AG10803 (cell line): ENCODE results near the gene IFITM2.
"Not testable (repeated sequence)": the region's sequence is repeated elsewhere in the genome, so short reads cannot be mapped to it uniquely, and the experiment has no call there.

Experiments
- DNase-seq: peaks from one replicate; pipeline ENCODE4 v3.0.0; 2010; ENCODE audit warnings: low read depth
- H3K4me3 ChIP-seq: 2 replicates; pipeline ENCODE4 v1.5.1; 2011; ENCODE audit warnings: mild to moderate bottlenecking, low read length, control low read depth
- CTCF ChIP-seq: conservative IDR thresholded peaks from 2 replicates; pipeline ENCODE4 v1.5.1; 2011; ENCODE audit warnings: mild to moderate bottlenecking, low read length, control low read depth, inconsistent platforms

The IFITM2 gene

GRCh38 chr11:346529-346928 is 38.9 kb downstream of the IFITM2 start:
- no peak overlapping the region for H3K4me3 ChIP-seq
- DNase-seq, result no peak
- no peak for TF ChIP-seq CTCF

GRCh38 chr11:349270-349954 is 41.8 kb downstream of the IFITM2 start:
- not testable (repeated sequence) for DNase-seq, H3K4me3 ChIP-seq

GRCh38 chr11:350033-350722 is 42.6 kb downstream of the IFITM2 start:
- H3K4me3 ChIP-seq, result not testable (repeated sequence)

GRCh38 chr11:350723-351255 is 43.2 kb downstream of the IFITM2 start:
- no peak for TF ChIP-seq CTCF
- DNase-seq, result no peak
- H3K4me3 ChIP-seq, result no peak overlapping the region

More at GRCh38 chr11:350033-350722, 42.6 kb downstream of the IFITM2 start:
- not testable (repeated sequence) for DNase-seq

GRCh38 chr11:351411-351810 is 43.8 kb downstream of the IFITM2 start:
- DNase-seq, result no peak
- TF ChIP-seq CTCF, result no peak
- no peak overlapping the region for H3K4me3 ChIP-seq

- no peak for TF ChIP-seq CTCF
- DNase-seq, result no peak
- no peak overlapping the region for H3K4me3 ChIP-seq
Observed at GRCh38 chr11:352456-353031, 44.9 kb downstream of the IFITM2 start.

GRCh38 chr11:353179-353873 is 45.7 kb downstream of the IFITM2 start:
- DNase-seq, result peak; percentile 87
- H3K4me3 ChIP-seq, result peak overlapping the region; percentile 17
- no peak for TF ChIP-seq CTCF
